DND-41 (cell line): ENCODE results near the gene SLC6A11.

Experiments used
- ATAC-seq: fragments of 200-7000 bp; cut with Tn5 transposase; 3 replicates; pipeline ENCODE4 v1.9.1; 2021; ENCODE audit warnings: low read depth; ENCODE audit not compliant: insufficient read depth
- DNase-seq: peaks from one replicate; pipeline ENCODE4 v3.0.0-alpha.2; 2020
- H2AFZ ChIP-seq: 2 replicates; pipeline ENCODE4 v1.6.0; 2012; ENCODE audit warnings: low read depth, low read length
- H3K27ac ChIP-seq: 2 replicates; pipeline ENCODE4 v1.5.1; 2012; ENCODE audit warnings: low read length, inconsistent platforms
- H3K27me3 ChIP-seq: fragments of 200-600 bp; sonication (generic); 2 replicates; pipeline ENCODE4 v1.6.0; 2012; ENCODE audit warnings: low read length, mild to moderate bottlenecking, inconsistent platforms; ENCODE audit not compliant: insufficient read depth, poor library complexity
- H3K36me3 ChIP-seq: 2 replicates; pipeline ENCODE4 v1.5.1; 2012; ENCODE audit warnings: low read length, inconsistent platforms; ENCODE audit not compliant: insufficient read depth
- H3K4me1 ChIP-seq: 2 replicates; pipeline ENCODE4 v1.5.1; 2012; ENCODE audit warnings: mild to moderate bottlenecking, low read length; ENCODE audit not compliant: insufficient read depth
- H3K4me2 ChIP-seq: 2 replicates; pipeline ENCODE4 v1.6.0; 2012; ENCODE audit warnings: mild to moderate bottlenecking, moderate library complexity, low read length, inconsistent platforms; ENCODE audit not compliant: insufficient read depth
- H3K4me3 ChIP-seq, 2 experiments: fragments of 200-600 bp in 1 of 2; shearing (Covaris generic) in 1 of 2; 2 replicates each; pipeline ENCODE4 v1.5.1; 2012 to 2016; ENCODE audit warnings: inconsistent platforms in 2 of 2, low read length in 2 of 2, mild to moderate bottlenecking in 2 of 2, low read depth in 1 of 2, moderate library complexity in 1 of 2
- H3K79me2 ChIP-seq: 2 replicates; pipeline ENCODE4 v1.6.0; 2012; ENCODE audit warnings: low read length, inconsistent platforms; ENCODE audit not compliant: insufficient read depth
- H3K9ac ChIP-seq: 2 replicates; pipeline ENCODE4 v1.6.0; 2012; ENCODE audit warnings: low read depth, mild to moderate bottlenecking, inconsistent platforms, low read length, moderate library complexity
- H3K9me3 ChIP-seq: 2 replicates; pipeline ENCODE4 v1.5.1; 2012; ENCODE audit warnings: low read length, moderate library complexity, mild to moderate bottlenecking, inconsistent platforms; ENCODE audit not compliant: insufficient read depth, severe bottlenecking
- H4K20me1 ChIP-seq: 2 replicates; pipeline ENCODE4 v1.6.0; 2012; ENCODE audit warnings: low read length; ENCODE audit not compliant: insufficient read depth
- CTCF ChIP-seq: IDR thresholded peaks from 2 replicates; pipeline ENCODE4 v1.5.1; 2012; ENCODE audit warnings: borderline replicate concordance, low read length, moderate library complexity, mild to moderate bottlenecking; ENCODE audit not compliant: poor library complexity, severe bottlenecking; ENCODE audit errors: extremely low read depth
- EZH2 ChIP-seq: IDR thresholded peaks from 3 replicates; pipeline ENCODE4 v1.6.1; 2012; ENCODE audit warnings: borderline replicate concordance, low read depth, mild to moderate bottlenecking, moderate library complexity, low read length, inconsistent platforms; ENCODE audit not compliant: severe bottlenecking

Gene SLC6A11

GRCh38 chr3:10974131-10974530, 158.1 kb downstream of the SLC6A11 start:
- Histone ChIP-seq H3K27me3 (peaks cover 4% of the 10 kb centered on the region), H4K20me1 (peaks cover 5% of the 10 kb centered on the region; the same call in 1 of the 2 replicates), H3K4me3 (no peak overlapping the region), H3K27ac (no peak overlapping the region), H3K36me3 (no peaks in the 10 kb centered on the region), H2AFZ (no peak overlapping the region), H3K4me2 (no peak overlapping the region), H3K79me2 (no peaks in the 10 kb centered on the region), H3K9ac (no peak overlapping the region), H3K9me3 (no peaks in the 10 kb centered on the region), H3K4me1 (no peaks in the 10 kb centered on the region)
- no peak for TF ChIP-seq CTCF
- TF ChIP-seq EZH2: no peak
- no peak for ATAC-seq
- DNase-seq: no peak

GRCh38 chr3:10974746-10975375, 158.8 kb downstream of the SLC6A11 start:
- no peak for ATAC-seq
- no peak overlapping the region for H3K9ac ChIP-seq
- no peaks in the 10 kb centered on the region for H3K27me3 ChIP-seq
- H3K79me2 ChIP-seq: no peaks in the 10 kb centered on the region
- no peaks in the 10 kb centered on the region for H3K36me3 ChIP-seq
- no peak for DNase-seq
- H3K4me2 ChIP-seq: no peak overlapping the region
- no peak overlapping the region for H2AFZ ChIP-seq
- H4K20me1 ChIP-seq: peaks cover 5% of the 10 kb centered on the region; the same call in 1 of the 2 replicates
- H3K4me1 ChIP-seq: no peaks in the 10 kb centered on the region
- no peak overlapping the region for H3K27ac ChIP-seq
- no peak for TF ChIP-seq EZH2
- no peak for TF ChIP-seq CTCF
- no peaks in the 10 kb centered on the region for H3K9me3 ChIP-seq
- H3K4me3 ChIP-seq: no peak overlapping the region

GRCh38 chr3:10975695-10976234, 159.7 kb downstream of the SLC6A11 start:
- peaks cover 5% of the 10 kb centered on the region; the same call in 1 of the 2 replicates for H4K20me1 ChIP-seq
- H3K9me3 ChIP-seq: no peaks in the 10 kb centered on the region
- H3K4me3 ChIP-seq: no peak overlapping the region
- no peaks in the 10 kb centered on the region for H3K79me2 ChIP-seq
- H2AFZ ChIP-seq: no peak overlapping the region
- no peaks in the 10 kb centered on the region for H3K36me3 ChIP-seq
- no peak overlapping the region for H3K27ac ChIP-seq
- ATAC-seq: no peak
- H3K4me1 ChIP-seq: no peaks in the 10 kb centered on the region
- no peak overlapping the region for H3K9ac ChIP-seq
- H3K4me2 ChIP-seq: no peak overlapping the region
- no peak for TF ChIP-seq EZH2
- TF ChIP-seq CTCF: no peak
- H3K27me3 ChIP-seq: no peaks in the 10 kb centered on the region
- no peak for DNase-seq
